HepG2 (cell line): ENCODE measurements around the gene SYVN1. TPM values are rescaled to one million over a fixed set of nuclear protein-coding genes. Genes with fewer than 3 reads are reported as not detected.

Experiments
- ATF7-NPFF ChIP-seq: sonication (generic); formaldehyde crosslinking; IDR thresholded peaks from 2 replicates; pipeline ENCODE4 v1.8.1; 2023; ENCODE audit warnings: mild to moderate bottlenecking, low read depth, missing genetic modification reagents, moderate library complexity
- HMG20A ChIP-seq: IDR thresholded peaks from 2 replicates; pipeline ENCODE4 v1.6.1; 2016; ENCODE audit warnings: borderline replicate concordance
- KDM2A ChIP-seq: sonication (generic); formaldehyde crosslinking; IDR thresholded peaks from 2 replicates; pipeline ENCODE4 v1.4.0; 2020; ENCODE audit warnings: low read depth, missing genetic modification reagents, borderline replicate concordance
- KDM4B ChIP-seq: sonication (generic); formaldehyde crosslinking; IDR thresholded peaks from 2 replicates; pipeline ENCODE4 v1.4.0; 2020; ENCODE audit warnings: missing genetic modification reagents
- SAFB2 ChIP-seq: sonication (generic); formaldehyde crosslinking; IDR thresholded peaks from 2 replicates; pipeline ENCODE4 v1.5.1; 2020; ENCODE audit warnings: missing genetic modification reagents, low read depth, mild to moderate bottlenecking, borderline replicate concordance
- TERF1 ChIP-seq: sonication (generic); formaldehyde crosslinking; IDR thresholded peaks from 2 replicates; pipeline ENCODE4 v1.8.0; 2022; ENCODE audit warnings: mild to moderate bottlenecking, missing genetic modification reagents, moderate library complexity
- ZBTB33 ChIP-seq: sonication (generic); formaldehyde crosslinking; IDR thresholded peaks from 2 replicates; pipeline ENCODE4 v1.4.0; 2020; ENCODE audit warnings: missing genetic modification reagents
- ZHX2 ChIP-seq, 2 experiments: sonication (generic) in 1 of 2; formaldehyde crosslinking in 1 of 2; IDR thresholded peaks; 2 replicates each; pipeline versions ENCODE4 v1.6.1 to v1.9.0; 2014 to 2022; ENCODE audit warnings: antibody characterized with exemption in 1 of 2, borderline replicate concordance in 1 of 2, inconsistent platforms in 1 of 2, low read depth in 1 of 2, missing genetic modification reagents in 1 of 2
- ZNF225 ChIP-seq: sonication (generic); formaldehyde crosslinking; IDR thresholded peaks from 2 replicates; pipeline ENCODE4 v1.4.0; 2020; ENCODE audit warnings: mild to moderate bottlenecking, missing genetic modification reagents
- ZNF709 ChIP-seq: sonication (generic); formaldehyde crosslinking; IDR thresholded peaks from 2 replicates; pipeline ENCODE4 v1.5.0; 2020; ENCODE audit warnings: mild to moderate bottlenecking, missing genetic modification reagents
- ZSCAN9 ChIP-seq: IDR thresholded peaks from 2 replicates; pipeline ENCODE4 v1.6.1; 2016; ENCODE audit warnings: borderline replicate concordance
- ZXDC ChIP-seq: sonication (generic); formaldehyde crosslinking; IDR thresholded peaks from 2 replicates; pipeline ENCODE4 v1.5.0; 2020; ENCODE audit warnings: mild to moderate bottlenecking, missing genetic modification reagents
- polyA plus RNA-seq, 8 experiments: library from polyadenylated mRNA; depleted of rRNA in 3 of 8; stranded (reverse) in 7 of 8; unstranded in 1 of 8; fragments of >200 nt; fragmentation: Illumina TruSeq in 4 of 8; extraction: Trizol in 4 of 8; gene quantifications; 2 replicates each; pipeline versions ENCODE4 v1.2.1 to v1.2.3, GENCODE V29; 2011 to 2016; ENCODE audit warnings: low read depth in 4 of 8, missing spikeins in 1 of 8, mixed read lengths in 1 of 8; ENCODE audit not compliant: insufficient read depth in 1 of 8
- total RNA-seq, 5 experiments: library from RNA; depleted of rRNA; stranded (reverse); fragments of >200 nt; fragmentation: Illumina TruSeq; extraction: Trizol; gene quantifications; 2 replicates each; pipeline ENCODE4 v1.2.3, GENCODE V29; 2016; ENCODE audit warnings: low read depth in 1 of 5

Gene SYVN1
- total and polyA plus RNA-seq, 2 of the 13 experiments (the other 11 are each of a cell fraction or from before 2014, with no cell fraction given) = 10.3 to 22.5 TPM

GRCh38 chr11:65116370-65117205 lies 17.7 kb downstream of the SYVN1 start (continued):
- TF ChIP-seq ZBTB33 (CRISPR knock-in tag) = peak; percentile 54
- TF ChIP-seq KDM4B (CRISPR knock-in tag) = 0 out of 2 replicates have a peak, but pooled peaks have one; percentile 35
- TF ChIP-seq ZHX2 (IDR thresholded peaks at IDR 0.05; ENCODE audit: low read depth) = no peak
- TF ChIP-seq ZHX2 (CRISPR knock-in tag; IDR thresholded peaks at IDR 0.05; ENCODE audit: borderline replicate concordance) = no peak
- no peak for TF ChIP-seq ZXDC
- TF ChIP-seq TERF1 (CRISPR knock-in tag) = 0 out of 2 replicates have a peak, but pooled peaks have one; percentile 69
- TF ChIP-seq ATF7-NPFF (CRISPR knock-in tag) = peak; percentile 24; the same call in 1 of the 2 replicates
- 0 out of 2 replicates have a peak, but pooled peaks have one; percentile 14 for TF ChIP-seq ZSCAN9 (CRISPR knock-in tag)
- TF ChIP-seq ZNF225 (CRISPR knock-in tag) = no peak
- peak; percentile 1; the same call in 1 of the 2 replicates for TF ChIP-seq KDM2A (CRISPR knock-in tag)
- no peak for TF ChIP-seq HMG20A (CRISPR knock-in tag)
- TF ChIP-seq ZNF709 = peak; percentile 59; the same call in 1 of the 2 replicates
- TF ChIP-seq SAFB2 (CRISPR knock-in tag) = no peak
